ENCODE measurements around the gene TSPO2. TPM values are rescaled to one million over a fixed set of nuclear protein-coding genes. Genes with fewer than 3 reads are reported as not detected.
A peak's percentile ranks its signal among the peaks of the same experiment; 100 is the strongest.

Gene TSPO2
- total RNA-seq, 1 donor from 2014 or later: not detected

GRCh38 chr6:41073968-41074691, 31.9 kb downstream of the TSPO2 start:
- Mint-ChIP-seq H3K36me3 (peaks cover 2% of the 10 kb centered on the region), H3K9me3 (no peaks in the 10 kb centered on the region), H3K4me3 (peak overlapping the region; percentile 94), H3K27me3 (ENCODE audit: low read depth) (no peaks in the 10 kb centered on the region), H3K4me1 (peaks cover 49% of the 10 kb centered on the region), H3K27ac (peak overlapping the region; percentile 98)
- TF ChIP-seq CTCF (IDR thresholded peaks at IDR 0.05; ENCODE audit: unreplicated experiment): no peak
- DNase-seq (ENCODE audit: low spot score in 2 of 2, unreplicated experiment in 2 of 2): no peak

GRCh38 chr6:41074692-41075436, 32.6 kb downstream of the TSPO2 start:
- Mint-ChIP-seq H3K27me3 (ENCODE audit: low read depth) (no peaks in the 10 kb centered on the region), H3K4me1 (peaks cover 49% of the 10 kb centered on the region), H3K36me3 (peaks cover 8% of the 10 kb centered on the region), H3K9me3 (no peaks in the 10 kb centered on the region), H3K4me3 (peak overlapping the region; percentile 94), H3K27ac (peak overlapping the region; percentile 98)
- TF ChIP-seq CTCF (IDR thresholded peaks at IDR 0.05; ENCODE audit: unreplicated experiment): no peak
- no peak for DNase-seq (ENCODE audit: low spot score in 2 of 2, unreplicated experiment in 2 of 2)

GRCh38 chr6:41075651-41076626, 33.7 kb downstream of the TSPO2 start:
- peaks cover 45% of the 10 kb centered on the region for H3K4me1 Mint-ChIP-seq
- H3K27ac Mint-ChIP-seq: peak overlapping the region; percentile 98
- no peaks in the 10 kb centered on the region for H3K9me3 Mint-ChIP-seq
- no peak for DNase-seq (ENCODE audit: low spot score in 2 of 2, unreplicated experiment in 2 of 2)
- no peaks in the 10 kb centered on the region for H3K27me3 Mint-ChIP-seq (ENCODE audit: low read depth)
- peaks cover 15% of the 10 kb centered on the region for H3K36me3 Mint-ChIP-seq
- H3K4me3 Mint-ChIP-seq: peak overlapping the region; percentile 20
- no peak for TF ChIP-seq CTCF (IDR thresholded peaks at IDR 0.05; ENCODE audit: unreplicated experiment)

GRCh38 chr6:41077536-41077935, 35.3 kb downstream of the TSPO2 start:
- no peak for TF ChIP-seq CTCF (IDR thresholded peaks at IDR 0.05; ENCODE audit: unreplicated experiment)
- peak overlapping the region; percentile 54 for H3K27ac Mint-ChIP-seq
- no peaks in the 10 kb centered on the region for H3K9me3 Mint-ChIP-seq
- no peak overlapping the region for H3K4me3 Mint-ChIP-seq
- peaks cover 40% of the 10 kb centered on the region for H3K4me1 Mint-ChIP-seq
- no peak for DNase-seq (ENCODE audit: low spot score in 2 of 2, unreplicated experiment in 2 of 2)
- H3K36me3 Mint-ChIP-seq: peaks cover 20% of the 10 kb centered on the region
- H3K27me3 Mint-ChIP-seq (ENCODE audit: low read depth): no peaks in the 10 kb centered on the region

- peaks cover 26% of the 10 kb centered on the region for H3K36me3 Mint-ChIP-seq
- DNase-seq (ENCODE audit: low spot score in 2 of 2, unreplicated experiment in 2 of 2): no peak
- TF ChIP-seq CTCF (IDR thresholded peaks at IDR 0.05; ENCODE audit: unreplicated experiment): no peak
- no peaks in the 10 kb centered on the region for H3K27me3 Mint-ChIP-seq (ENCODE audit: low read depth)
- no peaks in the 10 kb centered on the region for H3K9me3 Mint-ChIP-seq
- no peak overlapping the region for H3K4me3 Mint-ChIP-seq
- peaks cover 40% of the 10 kb centered on the region for H3K4me1 Mint-ChIP-seq
- no peak overlapping the region for H3K27ac Mint-ChIP-seq
These were observed 35.8 kb downstream of the TSPO2 start for GRCh38 chr6:41078101-41078500.
